Spleen (tissue), 7 donors: ENCODE results near the gene UNC5A.

ENCODE experiments used
- POLR2A ChIP-seq, 3 donors: fragments of 450-650 bp; IDR thresholded peaks; one replicate each; pipeline ENCODE4 v1.5.1; 2017; ENCODE audit warnings: antibody characterized with exemption in 3 of 3, mild to moderate bottlenecking in 1 of 3
- TF ChIP-seq, protein P1 (sequence below), 11 experiments: fragments of 200-600 bp in 7 of 11; fragments of 450-650 bp in 4 of 11; sonication (generic) in 4 of 11; IDR thresholded peaks in 8 of 11; conservative IDR thresholded peaks in 3 of 11; 1 replicate in 7 of 11; 2 replicates in 4 of 11; pipeline versions ENCODE4 v1.4.0 to v1.8.0; 2016 to 2021; ENCODE audit warnings: antibody characterized with exemption in 11 of 11, inconsistent platforms in 4 of 11, mild to moderate bottlenecking in 1 of 11
- donor health status: DM: no; HTN: no; CAD: no; lungs with moderate emphysema.
- donor health status: DM: no; HTN: no; CAD: no.
- donor health status: DM: no; HTN: no; CAD: no.

DNA sequence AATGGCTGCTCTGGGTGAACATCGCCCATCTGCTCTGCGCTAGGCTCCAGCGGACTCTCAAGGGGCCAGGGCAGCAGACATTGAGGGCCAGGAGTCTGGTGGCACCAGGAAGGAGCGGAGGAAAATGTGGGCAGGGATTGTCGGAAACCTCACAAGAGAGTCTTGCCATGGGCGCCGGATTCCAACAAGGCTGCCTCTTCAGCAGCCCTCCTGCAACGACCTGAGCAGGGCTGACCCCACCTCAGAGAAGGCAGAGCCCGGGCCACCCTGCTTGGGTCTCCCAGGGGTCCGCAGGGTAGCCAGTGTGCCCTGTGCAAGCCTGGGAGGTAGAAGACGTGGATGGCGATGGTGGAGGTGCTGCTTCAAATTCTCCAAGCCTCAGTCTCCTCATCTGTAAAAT lies 11.4 kb upstream of the UNC5A start:
- TF ChIP-seq, protein P1, sequence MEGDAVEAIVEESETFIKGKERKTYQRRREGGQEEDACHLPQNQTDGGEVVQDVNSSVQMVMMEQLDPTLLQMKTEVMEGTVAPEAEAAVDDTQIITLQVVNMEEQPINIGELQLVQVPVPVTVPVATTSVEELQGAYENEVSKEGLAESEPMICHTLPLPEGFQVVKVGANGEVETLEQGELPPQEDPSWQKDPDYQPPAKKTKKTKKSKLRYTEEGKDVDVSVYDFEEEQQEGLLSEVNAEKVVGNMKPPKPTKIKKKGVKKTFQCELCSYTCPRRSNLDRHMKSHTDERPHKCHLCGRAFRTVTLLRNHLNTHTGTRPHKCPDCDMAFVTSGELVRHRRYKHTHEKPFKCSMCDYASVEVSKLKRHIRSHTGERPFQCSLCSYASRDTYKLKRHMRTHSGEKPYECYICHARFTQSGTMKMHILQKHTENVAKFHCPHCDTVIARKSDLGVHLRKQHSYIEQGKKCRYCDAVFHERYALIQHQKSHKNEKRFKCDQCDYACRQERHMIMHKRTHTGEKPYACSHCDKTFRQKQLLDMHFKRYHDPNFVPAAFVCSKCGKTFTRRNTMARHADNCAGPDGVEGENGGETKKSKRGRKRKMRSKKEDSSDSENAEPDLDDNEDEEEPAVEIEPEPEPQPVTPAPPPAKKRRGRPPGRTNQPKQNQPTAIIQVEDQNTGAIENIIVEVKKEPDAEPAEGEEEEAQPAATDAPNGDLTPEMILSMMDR (IDR thresholded peaks at IDR 0.05 in 8 of 11, conservative IDR thresholded peaks at IDR 0.05 in 3 of 11), result no peak
- TF ChIP-seq POLR2A (IDR thresholded peaks at IDR 0.05), result no peak
